ENCODE data around the gene TPPP3. TPM values are rescaled to one million over a fixed set of nuclear protein-coding genes. Genes with fewer than 3 reads are reported as not detected.

Gene TPPP3
- total RNA-seq, 4 donors from 2014 or later = 3.0 to 26.2 (median 8.2) TPM

GRCh38 chr16:67390816-67391423 lies 2.4 kb downstream of the TPPP3 start:
- Histone ChIP-seq H3K4me3 (no peak overlapping the region), H3K36me3 (no peaks in the 10 kb centered on the region), H3K4me1 (peaks cover 41 to 59% (median 44%) of the 10 kb centered on the region in 3 donors), H3K9me3 (no peaks in the 10 kb centered on the region), H3K27ac (peak overlapping the region in 2 of 4 donors; percentile 74 to 82), H3K27me3 (peaks cover 0 to 17% (median 0%) of the 10 kb centered on the region in 4 donors)
- intact Hi-C loops (cut with DNase I) = no loop called here
- WGBS, 2 donors = 87 to 88% methylated on average over 3 to 4 of the region's 11 CpGs
- TF ChIP-seq POLR2A (IDR thresholded peaks at IDR 0.05) = no peak
- TF ChIP-seq CTCF (IDR thresholded peaks at IDR 0.05) = no peak
- DNase-seq = no peak

- TF ChIP-seq POLR2A (IDR thresholded peaks at IDR 0.05) (no peak), CTCF (IDR thresholded peaks at IDR 0.05) (no peak)
- WGBS, 2 donors = 76 to 85% methylated on average over 23 to 24 of the region's 27 CpGs
- no peak for DNase-seq
- no peaks in the 10 kb centered on the region for H3K36me3 ChIP-seq
- no peaks in the 10 kb centered on the region for H3K9me3 ChIP-seq
- peaks cover 0 to 17% (median 0%) of the 10 kb centered on the region in 4 donors for H3K27me3 ChIP-seq
- H3K4me3 ChIP-seq = no peak overlapping the region
- intact Hi-C loops (cut with DNase I) = no loop called here
- H3K27ac ChIP-seq = no peak overlapping the region
- H3K4me1 ChIP-seq = peaks cover 34 to 51% (median 37%) of the 10 kb centered on the region in 3 donors
Measured at GRCh38 chr16:67389911-67390815, 3.1 kb downstream of the TPPP3 start.

- peaks cover 0 to 6% (median 0%) of the 10 kb centered on the region in 4 donors for H3K27me3 ChIP-seq
- no peak for TF ChIP-seq POLR2A (IDR thresholded peaks at IDR 0.05)
- TF ChIP-seq CTCF (IDR thresholded peaks at IDR 0.05) = no peak
- peaks cover 19 to 36% (median 27%) of the 10 kb centered on the region in 3 donors for H3K4me1 ChIP-seq
- H3K36me3 ChIP-seq = no peaks in the 10 kb centered on the region
- H3K4me3 ChIP-seq = no peak overlapping the region
- no peak for DNase-seq
- intact Hi-C loops (cut with DNase I) = no loop called here
- no CpG with 5 or more reads among the region's 2 CpGs for WGBS, 2 donors
- H3K27ac ChIP-seq = no peak overlapping the region
- H3K9me3 ChIP-seq = no peaks in the 10 kb centered on the region
Measured at GRCh38 chr16:67388591-67388990, 4.7 kb downstream of the TPPP3 start.

GRCh38 chr16:67388191-67388590 lies 5.1 kb downstream of the TPPP3 start:
- Histone ChIP-seq H3K4me3 (no peak overlapping the region), H3K4me1 (peaks cover 15 to 32% (median 23%) of the 10 kb centered on the region in 3 donors), H3K9me3 (no peaks in the 10 kb centered on the region), H3K36me3 (no peaks in the 10 kb centered on the region), H3K27me3 (peaks cover 0 to 5% (median 0%) of the 10 kb centered on the region in 4 donors), H3K27ac (no peak overlapping the region)
- intact Hi-C loops (cut with DNase I) = no loop called here
- TF ChIP-seq CTCF (IDR thresholded peaks at IDR 0.05) = no peak
- no peak for TF ChIP-seq POLR2A (IDR thresholded peaks at IDR 0.05)
- DNase-seq = no peak
- WGBS, 2 donors = 70 to 94% methylated on average over 2 to 8 of the region's 8 CpGs

Measured in esophagus squamous epithelium (tissue), 5 donors.